ENCODE data around the gene ARHGAP5.
A peak's percentile ranks its signal among the peaks of the same experiment; 100 is the strongest.

ARHGAP5 gene

GRCh38 chr14:32203928-32204357 lies 126.8 kb downstream of the ARHGAP5 start:
- Histone ChIP-seq H3K27ac (ENCODE audit: low read length) (no peak overlapping the region), H3K4me1 (ENCODE audit: control insufficient read depth, low read depth, low read length) (peaks cover 8% of the 10 kb centered on the region), H3K9ac (ENCODE audit: low read length) (peak overlapping the region; percentile 82), H3K27me3 (ENCODE audit: control insufficient read depth, insufficient read depth, low read length) (peaks cover 22% of the 10 kb centered on the region), H3K4me3 (ENCODE audit: low read length) (peak overlapping the region; percentile 79), H3K9me3 (ENCODE audit: control insufficient read depth, low read depth, low read length) (no peaks in the 10 kb centered on the region), H3K36me3 (ENCODE audit: control insufficient read depth, low read depth, low read length) (no peaks in the 10 kb centered on the region)

- Histone ChIP-seq H3K36me3 (ENCODE audit: control insufficient read depth, low read depth, low read length) (no peaks in the 10 kb centered on the region), H3K9me3 (ENCODE audit: control insufficient read depth, low read depth, low read length) (no peaks in the 10 kb centered on the region), H3K27ac (ENCODE audit: low read length) (no peak overlapping the region), H3K9ac (ENCODE audit: low read length) (no peak overlapping the region), H3K27me3 (ENCODE audit: control insufficient read depth, insufficient read depth, low read length) (peaks cover 17% of the 10 kb centered on the region), H3K4me3 (ENCODE audit: low read length) (no peak overlapping the region), H3K4me1 (ENCODE audit: control insufficient read depth, low read depth, low read length) (peaks cover 8% of the 10 kb centered on the region)
These were observed 128.4 kb downstream of the ARHGAP5 start for GRCh38 chr14:32205554-32205953.

GRCh38 chr14:32205984-32206383 lies 128.9 kb downstream of the ARHGAP5 start:
- H3K27ac ChIP-seq (ENCODE audit: low read length): no peak overlapping the region

GRCh38 chr14:32206552-32206951 lies 129.4 kb downstream of the ARHGAP5 start:
- peaks cover 8% of the 10 kb centered on the region for H3K4me1 ChIP-seq (ENCODE audit: control insufficient read depth, low read depth, low read length)
- H3K9ac ChIP-seq (ENCODE audit: low read length): no peak overlapping the region
- no peak overlapping the region for H3K27ac ChIP-seq (ENCODE audit: low read length)
- no peaks in the 10 kb centered on the region for H3K36me3 ChIP-seq (ENCODE audit: control insufficient read depth, low read depth, low read length)
- peaks cover 13% of the 10 kb centered on the region for H3K27me3 ChIP-seq (ENCODE audit: control insufficient read depth, insufficient read depth, low read length)
- no peak overlapping the region for H3K4me3 ChIP-seq (ENCODE audit: low read length)
- H3K9me3 ChIP-seq (ENCODE audit: control insufficient read depth, low read depth, low read length): no peaks in the 10 kb centered on the region

More at GRCh38 chr14:32205984-32206383, 128.9 kb downstream of the ARHGAP5 start:
- peaks cover 13% of the 10 kb centered on the region for H3K27me3 ChIP-seq (ENCODE audit: control insufficient read depth, insufficient read depth, low read length)
- H3K4me1 ChIP-seq (ENCODE audit: control insufficient read depth, low read depth, low read length): peaks cover 8% of the 10 kb centered on the region
- H3K36me3 ChIP-seq (ENCODE audit: control insufficient read depth, low read depth, low read length): no peaks in the 10 kb centered on the region
- H3K9ac ChIP-seq (ENCODE audit: low read length): no peak overlapping the region
- no peaks in the 10 kb centered on the region for H3K9me3 ChIP-seq (ENCODE audit: control insufficient read depth, low read depth, low read length)
- H3K4me3 ChIP-seq (ENCODE audit: low read length): no peak overlapping the region

GRCh38 chr14:32208490-32208889 lies 131.4 kb downstream of the ARHGAP5 start:
- Histone ChIP-seq H3K9ac (ENCODE audit: low read length) (no peak overlapping the region), H3K36me3 (ENCODE audit: control insufficient read depth, low read depth, low read length) (no peaks in the 10 kb centered on the region), H3K27me3 (ENCODE audit: control insufficient read depth, insufficient read depth, low read length) (peaks cover 5% of the 10 kb centered on the region), H3K9me3 (ENCODE audit: control insufficient read depth, low read depth, low read length) (no peaks in the 10 kb centered on the region), H3K27ac (ENCODE audit: low read length) (no peak overlapping the region), H3K4me3 (ENCODE audit: low read length) (no peak overlapping the region), H3K4me1 (ENCODE audit: control insufficient read depth, low read depth, low read length) (peaks cover 8% of the 10 kb centered on the region)
